Measurements from ENCODE around the gene ZNF260. TPM values are rescaled to one million over a fixed set of nuclear protein-coding genes. Genes with fewer than 3 reads are reported as not detected.
A peak's percentile ranks its signal among the peaks of the same experiment; 100 is the strongest.

Gene ZNF260
- total RNA-seq, 1 donor from 2014 or later, result 7.1 TPM

DNA sequence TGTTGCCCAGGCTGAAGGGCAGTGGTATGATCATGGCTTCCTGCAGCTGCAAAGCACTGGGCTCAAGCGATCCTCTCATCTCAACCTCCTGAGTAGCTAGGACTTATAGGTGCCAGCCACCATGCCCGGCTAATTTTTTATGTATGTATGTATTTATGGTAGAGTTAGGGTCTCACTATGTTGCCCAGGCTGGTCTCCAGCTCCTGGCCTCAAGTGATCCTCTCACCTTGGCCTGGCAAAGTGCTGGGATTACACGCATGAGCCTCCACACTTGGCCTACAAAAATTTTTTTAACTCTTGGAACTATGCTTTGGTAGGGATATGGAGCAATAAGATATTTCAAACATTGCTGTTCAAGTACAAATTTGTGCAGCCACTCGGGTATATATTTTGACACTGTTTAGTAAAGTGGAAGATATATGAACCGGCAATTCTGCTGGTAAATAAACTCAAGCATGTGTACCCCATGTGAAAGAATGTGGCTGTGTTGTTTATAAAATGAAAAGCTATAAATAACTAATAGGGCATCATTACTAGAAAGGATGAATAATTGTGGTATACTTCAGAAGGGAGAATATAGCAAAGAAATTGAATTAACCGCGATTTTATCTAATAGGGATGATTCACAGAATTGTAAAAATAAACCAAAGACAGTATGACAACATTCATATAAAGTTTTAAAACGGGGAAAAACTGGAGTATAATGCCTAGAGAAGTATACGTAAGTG lies 39.8 kb downstream of the ZNF260 start:
- Mint-ChIP-seq H3K9me3 (peaks cover 36% of the 10 kb centered on the region), H3K27ac (peak overlapping the region; percentile 97), H3K36me3 (ENCODE audit: low read depth) (peaks cover 37% of the 10 kb centered on the region), H3K27me3 (ENCODE audit: low read depth) (no peaks in the 10 kb centered on the region), H3K4me3 (ENCODE audit: low read depth) (peak overlapping the region; percentile 93), H3K4me1 (ENCODE audit: low read depth) (peaks cover 19% of the 10 kb centered on the region)
- no peak for DNase-seq (ENCODE audit: low spot score)
- intact Hi-C loops (cut with micrococcal nuclease), result loop anchor here (2.0 to 10.0 kb wide), 4 partner anchors 69 to 887 kb away; partner anchors contain the start of genes ZFP14, ZFP82 and ZNF527

- Mint-ChIP-seq H3K9me3 (peaks cover 60% of the 10 kb centered on the region), H3K27me3 (ENCODE audit: low read depth) (no peaks in the 10 kb centered on the region), H3K4me3 (ENCODE audit: low read depth) (no peak overlapping the region), H3K27ac (no peak overlapping the region), H3K4me1 (ENCODE audit: low read depth) (peaks cover 13% of the 10 kb centered on the region), H3K36me3 (ENCODE audit: low read depth) (peaks cover 59% of the 10 kb centered on the region)
- intact Hi-C loops (cut with micrococcal nuclease), result loop anchor here (10.0 kb wide), 2 partner anchors 349 to 891 kb away; partner anchors contain the start of gene ZNF527
- DNase-seq (ENCODE audit: low spot score), result no peak
Observed at GRCh38 chr19:36483653-36484052, 44.4 kb downstream of the ZNF260 start.

DNA sequence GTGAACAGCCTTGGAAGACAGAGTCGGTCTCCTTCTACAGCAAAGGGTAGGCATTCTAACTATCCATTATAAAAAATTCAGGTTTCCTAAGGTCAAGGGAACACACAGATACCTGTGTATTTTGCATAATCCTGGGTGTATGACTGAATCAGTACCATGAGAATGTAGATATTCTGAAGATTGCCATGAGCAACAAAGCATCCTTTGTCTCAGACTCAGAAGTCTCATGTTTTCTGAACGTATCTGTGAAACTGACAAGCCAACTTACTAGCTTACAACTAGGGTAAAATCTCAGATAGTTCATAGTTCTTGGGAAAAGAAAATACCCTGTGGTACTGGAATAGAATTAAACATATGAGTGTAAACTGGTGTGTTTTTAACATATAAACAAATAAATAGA lies 45.2 kb downstream of the ZNF260 start:
- Mint-ChIP-seq H3K9me3 (peaks cover 68% of the 10 kb centered on the region), H3K27me3 (ENCODE audit: low read depth) (no peaks in the 10 kb centered on the region), H3K4me1 (ENCODE audit: low read depth) (peaks cover 6% of the 10 kb centered on the region), H3K36me3 (ENCODE audit: low read depth) (peaks cover 55% of the 10 kb centered on the region), H3K4me3 (ENCODE audit: low read depth) (no peak overlapping the region), H3K27ac (no peak overlapping the region)
- intact Hi-C loops (cut with micrococcal nuclease), result loop anchor here (10.0 kb wide), 2 partner anchors 348 to 892 kb away; partner anchors contain the start of gene ZNF527
- no peak for DNase-seq (ENCODE audit: low spot score)

Other genes with a start within 250 kb of the ZNF260 start
- gene ZFP14, start 149.1 kb downstream of the ZNF260 start, total RNA-seq, result 2.0 and 2.4 TPM in 2 replicates
- 5.1 and 5.8 TPM in 2 replicates for gene ZFP82, start 109.6 kb downstream of the ZNF260 start, total RNA-seq
- 7.3 and 7.7 TPM in 2 replicates for gene ZNF566, start 38.7 kb downstream of the ZNF260 start, total RNA-seq
- gene ZNF529, start 45.0 kb upstream of the ZNF260 start, total RNA-seq, result 14.8 and 15.2 TPM in 2 replicates
- gene ZNF382, start 77.0 kb upstream of the ZNF260 start, total RNA-seq, result 8.8 and 10.8 TPM in 2 replicates
- gene ZNF461, start 138.6 kb upstream of the ZNF260 start, total RNA-seq, result 5.0 and 5.7 TPM in 2 replicates
- gene ZNF567, start 159.3 kb upstream of the ZNF260 start, total RNA-seq, result 7.6 and 7.7 TPM in 2 replicates
- 3.3 and 4.7 TPM in 2 replicates for gene ZNF850, start 244.5 kb upstream of the ZNF260 start, total RNA-seq